K562 (cell line): ENCODE measurements around the gene ALDOC.

Source experiments
- CTCF ChIP-seq, 3 experiments: IDR thresholded peaks in 2 of 3; conservative IDR thresholded peaks in 1 of 3; 2 replicates each; pipeline ENCODE4 v1.5.1; 2011 to 2012; ENCODE audit warnings: low read length in 3 of 3, mild to moderate bottlenecking in 3 of 3, control low read depth in 2 of 3, improper control_type of control experiment in 1 of 3, inconsistent platforms in 1 of 3, low read depth in 1 of 3, mixed read lengths in 1 of 3, moderate library complexity in 1 of 3; ENCODE audit not compliant: insufficient read depth in 2 of 3
- E2F4 ChIP-seq: sonication (generic); formaldehyde crosslinking; IDR thresholded peaks from 2 replicates; pipeline ENCODE4 v1.8.0; 2022; ENCODE audit warnings: mild to moderate bottlenecking, low read depth, missing genetic modification reagents
- ELF2 ChIP-seq: fragments of 250-450 bp; sonication (Bioruptor Pico); IDR thresholded peaks from 2 replicates; pipeline ENCODE4 v1.5.0; 2021; ENCODE audit warnings: mild to moderate bottlenecking
- EZH2 ChIP-seq: IDR thresholded peaks from 2 replicates; pipeline ENCODE4 v1.6.1; 2012; ENCODE audit warnings: low read depth, mild to moderate bottlenecking, inconsistent platforms, low read length, borderline replicate concordance
- FOXK2 ChIP-seq, 2 experiments: fragments of 450-650 bp; IDR thresholded peaks in 1 of 2; conservative IDR thresholded peaks in 1 of 2; 2 replicates each; pipeline ENCODE4 v1.6.1; 2016; ENCODE audit warnings: low read depth in 2 of 2, mild to moderate bottlenecking in 1 of 2
- NONO ChIP-seq, 2 experiments: fragments of 200-400 bp in 1 of 2; fragments of 450-650 bp in 1 of 2; formaldehyde crosslinking in 1 of 2; IDR thresholded peaks; 2 replicates each; pipeline ENCODE4 v1.6.1; 2017; ENCODE audit warnings: low read depth in 2 of 2, mild to moderate bottlenecking in 2 of 2, moderate library complexity in 2 of 2, low read length in 1 of 2
- NR2F6 ChIP-seq: fragments of 450-650 bp; formaldehyde crosslinking; IDR thresholded peaks from 2 replicates; pipeline ENCODE4 v1.4.0; 2020; ENCODE audit warnings: mild to moderate bottlenecking
- POLR2AphosphoS5 ChIP-seq: IDR thresholded peaks from 2 replicates; pipeline ENCODE4 v1.6.1; 2011; ENCODE audit warnings: mild to moderate bottlenecking, low read depth, low read length, moderate library complexity; ENCODE audit not compliant: control insufficient read depth, insufficient read depth
- SIN3B ChIP-seq: fragments of 450-650 bp; IDR thresholded peaks from 2 replicates; pipeline ENCODE4 v1.6.1; 2017; ENCODE audit warnings: low read depth, mild to moderate bottlenecking, moderate library complexity
- ZBTB49 ChIP-seq: sonication (generic); formaldehyde crosslinking; IDR thresholded peaks from 2 replicates; pipeline ENCODE4 v1.8.0; 2022; ENCODE audit warnings: missing genetic modification reagents, mild to moderate bottlenecking, borderline replicate concordance
- ZNF174 ChIP-seq: fragments of 250-450 bp; sonication (Bioruptor Pico); IDR thresholded peaks from 2 replicates; pipeline ENCODE4 v1.4.0; 2020; ENCODE audit warnings: mild to moderate bottlenecking
- ZNF324 ChIP-seq: fragments of 250-450 bp; sonication (Bioruptor Pico); IDR thresholded peaks from 2 replicates; pipeline ENCODE4 v1.4.0; 2020; ENCODE audit warnings: mild to moderate bottlenecking

- TF ChIP-seq FOXK2 (conservative IDR thresholded peaks at IDR 0.05 in 1 of 2, IDR thresholded peaks at IDR 0.05 in 1 of 2; ENCODE audit: low read depth in 2 of 2) = no peak
- no peak for TF ChIP-seq POLR2AphosphoS5
- TF ChIP-seq SIN3B = no peak
- TF ChIP-seq E2F4 (CRISPR knock-in tag) = no peak
- TF ChIP-seq CTCF (IDR thresholded peaks at IDR 0.05 in 2 of 3, conservative IDR thresholded peaks at IDR 0.05 in 1 of 3; ENCODE audit: insufficient read depth in 2 of 3, low read depth in 1 of 3, low read length in 3 of 3) = no peak
- no peak for TF ChIP-seq ZBTB49 (CRISPR knock-in tag)
- TF ChIP-seq EZH2 = no peak
- TF ChIP-seq NONO (IDR thresholded peaks at IDR 0.05; ENCODE audit: low read depth in 2 of 2, low read length in 1 of 2) = no peak
- no peak for TF ChIP-seq ZNF174 (CRISPR knock-in tag)
- no peak for TF ChIP-seq ELF2 (CRISPR knock-in tag)
- TF ChIP-seq ZNF324 (CRISPR knock-in tag) = no peak
- TF ChIP-seq NR2F6 (CRISPR knock-in tag) = no peak
Observed at GRCh38 chr17:28553000-28553505, 23.6 kb downstream of the ALDOC start.
